Measurements from ENCODE around the gene SOCS7. TPM values are rescaled to one million over a fixed set of nuclear protein-coding genes. Genes with fewer than 3 reads are reported as not detected.

The SOCS7 gene
- polyA plus RNA-seq, 10 donors: 12.2 to 19.1 (median 15.3) TPM

DNA sequence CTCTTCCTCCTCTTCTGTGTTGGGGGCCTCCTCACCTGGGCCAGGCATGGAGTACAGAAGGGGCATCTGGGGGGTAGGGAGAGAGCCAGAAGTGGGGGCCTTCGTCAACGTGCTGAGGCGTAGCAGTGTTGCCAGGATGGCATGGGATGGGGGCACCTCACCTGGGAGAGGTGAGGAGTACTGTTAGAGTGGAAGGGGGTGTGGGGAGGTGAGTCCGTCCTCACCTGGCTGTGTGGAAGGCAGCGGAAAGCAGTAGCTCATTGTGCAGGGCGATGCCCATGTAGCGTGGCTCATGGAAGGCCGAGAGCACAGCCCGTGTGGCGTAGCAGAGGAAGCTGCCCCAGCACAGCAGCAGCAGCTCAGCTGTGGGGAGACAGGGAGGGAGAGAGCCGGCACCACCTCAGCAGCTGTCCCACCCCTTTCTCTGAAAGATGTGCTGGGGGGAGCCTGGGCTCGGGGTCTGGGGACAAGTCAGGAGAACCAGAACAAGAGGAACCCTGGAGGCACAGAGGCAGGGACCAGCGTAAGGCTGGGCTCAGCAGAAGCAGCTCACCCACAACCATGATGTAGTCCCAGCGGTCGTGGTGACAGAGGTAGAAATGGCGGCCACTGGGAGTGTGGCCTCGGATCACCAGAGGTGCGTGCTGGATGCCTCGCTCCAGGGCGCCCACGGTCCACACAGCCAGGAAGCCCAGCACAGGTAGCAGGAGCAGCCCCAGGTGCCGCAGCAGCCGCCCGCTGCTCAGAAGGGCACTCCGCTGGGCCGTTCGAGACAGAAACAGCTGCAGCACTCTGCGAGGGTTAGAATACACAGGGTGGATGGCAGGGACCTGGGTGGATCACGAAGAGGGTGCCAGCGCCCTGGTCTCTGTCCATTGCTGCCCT is 16.9 kb upstream of the SOCS7 start:
- DNase-seq: no peak

DNA sequence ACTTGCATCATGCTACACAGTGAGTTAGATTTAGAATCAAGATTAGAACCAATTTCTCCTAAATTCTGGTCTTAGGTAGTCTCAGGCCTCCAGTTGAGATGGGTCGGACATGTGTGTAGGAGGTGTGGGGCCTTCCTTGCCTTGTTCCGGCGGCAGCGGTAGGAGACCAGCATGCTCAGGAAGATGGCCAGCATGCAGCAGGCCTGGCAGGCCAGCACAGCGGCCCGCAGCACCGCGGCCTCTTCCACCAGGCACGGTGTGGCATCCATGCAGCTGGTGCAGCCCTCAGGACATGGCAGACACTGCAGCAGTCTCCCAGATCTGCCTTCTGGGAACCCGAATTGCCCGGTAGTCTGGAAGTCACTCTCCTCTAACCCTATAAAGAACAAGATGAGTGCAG is 14.8 kb upstream of the SOCS7 start:
- DNase-seq: no peak

DNA sequence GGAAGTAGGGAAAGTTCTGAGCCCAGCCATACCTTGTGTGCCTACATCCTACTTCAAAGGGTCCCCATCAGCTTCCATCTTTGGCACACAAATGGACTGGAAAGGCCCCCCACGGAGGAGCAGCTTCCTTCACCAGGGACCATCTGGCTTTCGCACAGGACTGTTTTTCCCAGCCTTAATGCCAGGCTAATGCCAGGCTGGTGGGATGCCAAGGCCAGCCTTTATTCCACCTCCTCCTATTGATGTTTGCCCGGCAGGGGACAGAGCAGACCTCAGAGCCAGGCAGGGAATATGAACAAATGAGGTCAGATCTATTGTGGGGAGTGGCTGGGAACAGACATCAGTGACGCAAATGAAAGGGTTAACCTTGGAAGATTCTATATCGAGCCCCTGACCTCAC is 13.6 kb upstream of the SOCS7 start:
- DNase-seq: no peak

DNA sequence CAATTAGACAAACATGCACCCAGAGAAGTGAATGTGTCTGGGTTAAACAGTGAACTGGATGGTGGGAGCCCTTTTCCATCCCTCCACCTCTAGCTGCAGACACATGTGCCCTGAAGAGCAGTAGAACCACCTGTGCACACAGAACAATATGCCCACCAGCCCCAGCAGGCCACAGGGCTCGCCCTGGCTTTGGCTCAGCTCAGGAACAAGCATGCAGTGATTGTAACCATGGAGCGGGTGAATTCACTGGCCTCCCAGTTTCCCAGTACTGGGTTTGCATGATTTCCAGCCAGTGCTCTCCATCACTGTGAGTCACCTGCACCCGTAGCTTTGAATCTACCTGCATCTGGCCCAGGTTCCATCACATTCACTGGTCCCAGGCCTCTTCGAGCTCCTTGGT is 13.1 kb upstream of the SOCS7 start:
- DNase-seq: no peak

DNA sequence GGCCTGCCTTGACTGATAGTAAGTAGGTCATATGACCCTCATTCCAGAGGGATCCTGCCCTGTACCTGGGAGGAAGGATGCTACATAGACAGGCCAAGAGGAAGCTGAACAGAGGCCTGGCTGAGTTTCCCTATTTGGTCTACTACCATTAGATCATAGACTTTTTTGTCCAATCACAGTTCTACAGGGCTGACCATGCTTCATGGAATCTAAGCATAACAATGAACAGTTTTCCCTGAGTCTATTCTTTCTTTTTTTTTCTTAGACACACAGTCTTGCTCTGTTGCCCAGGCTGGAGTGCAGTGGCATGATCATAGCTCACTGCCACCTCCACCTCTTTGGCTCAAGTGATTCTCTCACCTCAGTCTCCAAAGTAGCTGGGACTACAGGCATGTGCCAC is 11.8 kb upstream of the SOCS7 start:
- DNase-seq: no peak

DNA sequence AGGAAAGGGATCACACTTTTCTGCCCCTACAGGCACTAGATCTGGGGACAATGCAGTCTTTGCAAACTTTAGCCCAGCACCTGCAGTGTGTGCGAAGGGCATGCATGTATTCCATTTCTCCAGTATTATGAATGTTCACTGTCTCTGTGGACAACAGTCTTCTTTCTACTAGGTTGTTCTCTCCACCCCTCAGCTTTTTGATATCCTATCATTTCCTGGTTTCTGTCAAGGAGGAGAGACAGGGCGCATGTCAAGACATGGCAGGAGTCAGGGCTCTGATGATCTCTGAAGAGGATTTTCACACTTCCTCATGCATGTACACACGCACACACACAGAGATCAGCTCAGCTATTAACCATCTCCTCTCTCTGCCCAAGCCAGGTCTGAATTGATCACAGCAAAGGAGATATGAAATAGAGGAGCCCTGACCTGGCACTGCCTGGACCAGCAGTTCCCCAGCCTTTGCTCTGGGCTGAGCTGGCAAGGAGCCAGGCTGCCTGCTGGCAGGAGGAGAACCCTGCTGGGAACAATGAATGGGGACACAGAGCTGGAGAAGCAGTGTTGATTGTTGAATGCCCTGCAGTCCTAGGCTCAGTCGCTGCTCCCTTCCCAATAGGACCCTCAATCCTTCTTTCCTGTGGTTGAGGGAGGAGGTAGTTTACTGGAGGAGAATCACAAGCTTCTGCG is 10.5 kb upstream of the SOCS7 start:
- DNase-seq: peak in 1 of 3 donors; percentile 25

DNA sequence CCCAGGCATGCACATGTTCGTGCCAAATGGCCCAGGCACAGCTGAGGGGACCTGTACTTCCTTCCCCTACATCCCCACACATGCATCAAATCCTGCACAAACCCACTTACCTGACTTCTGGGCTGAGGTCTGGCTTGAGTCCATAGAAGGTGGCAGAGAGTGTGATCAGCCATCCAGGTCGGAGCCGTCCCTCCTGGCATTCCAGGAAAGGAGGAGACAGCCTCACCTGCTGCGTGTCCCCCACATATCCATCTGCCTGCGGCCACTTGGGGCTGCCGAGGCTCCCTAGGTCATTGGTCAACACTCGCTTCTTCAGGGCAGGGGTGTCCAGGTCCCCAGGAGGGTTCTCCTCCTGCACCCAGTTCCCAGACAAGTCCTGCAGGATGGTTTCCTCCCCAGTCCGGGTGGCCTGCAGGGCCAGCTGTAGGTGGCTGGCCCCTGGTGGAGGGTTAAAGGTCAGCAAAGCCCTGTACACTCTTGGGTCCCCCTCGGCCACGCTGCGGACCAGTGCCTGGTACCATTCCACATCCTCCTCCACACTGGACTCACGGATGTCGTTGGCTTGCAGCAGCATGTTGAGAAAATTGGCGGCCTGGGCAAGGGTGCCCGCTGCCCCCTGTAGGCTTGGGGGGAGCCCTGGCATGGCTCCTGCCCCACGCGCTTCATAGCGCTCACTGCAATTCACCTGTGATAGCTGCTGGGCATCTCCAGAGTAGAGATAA is 8.6 kb upstream of the SOCS7 start:
- no peak for DNase-seq

DNA sequence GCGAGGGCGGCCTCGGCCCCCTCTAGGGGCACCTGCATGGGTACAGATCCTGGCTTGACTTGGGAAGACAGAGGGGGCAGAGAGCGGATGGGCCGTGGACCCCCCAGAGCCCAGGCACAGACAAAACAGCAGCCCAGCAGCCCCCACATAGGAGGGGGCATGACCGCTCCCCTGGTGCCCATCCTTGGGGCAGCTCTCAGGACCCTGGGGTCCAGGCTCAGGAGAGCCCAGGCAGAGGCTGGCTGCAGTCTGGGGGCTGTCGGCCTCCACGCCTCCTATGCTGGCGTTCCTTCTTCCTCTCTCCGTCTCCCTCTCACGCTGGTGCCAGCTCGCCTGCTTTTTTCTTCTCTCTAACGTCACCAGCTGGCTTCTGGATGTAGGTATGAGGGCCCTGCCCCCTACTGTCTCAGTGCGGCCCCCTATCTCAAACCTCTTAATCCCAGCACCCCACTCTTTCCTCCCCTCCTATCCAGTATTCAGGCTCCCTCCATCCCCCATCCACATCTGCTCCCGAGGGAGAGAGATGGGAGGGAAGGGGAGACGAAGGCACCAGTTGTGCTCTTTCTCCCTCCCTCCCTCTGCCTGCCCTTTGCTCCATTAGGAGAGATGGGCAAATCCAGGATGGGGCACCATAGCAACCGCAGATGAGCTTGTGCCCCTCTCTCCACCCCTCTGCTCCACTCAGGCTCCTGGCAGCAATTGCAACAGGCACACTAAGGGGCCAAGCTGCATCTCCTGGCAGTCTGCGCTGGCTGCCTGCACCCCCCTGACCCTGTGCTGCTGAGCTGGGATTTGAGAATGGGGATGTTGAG is 7.8 kb upstream of the SOCS7 start, which contains the start of gene GPR179:
Gene GPR179, minus strand, starts transcription at position 349 of the 812 bp plus-strand sequence. Its CDS starts 167 bp downstream, at position 182.
- DNase-seq: no peak

DNA sequence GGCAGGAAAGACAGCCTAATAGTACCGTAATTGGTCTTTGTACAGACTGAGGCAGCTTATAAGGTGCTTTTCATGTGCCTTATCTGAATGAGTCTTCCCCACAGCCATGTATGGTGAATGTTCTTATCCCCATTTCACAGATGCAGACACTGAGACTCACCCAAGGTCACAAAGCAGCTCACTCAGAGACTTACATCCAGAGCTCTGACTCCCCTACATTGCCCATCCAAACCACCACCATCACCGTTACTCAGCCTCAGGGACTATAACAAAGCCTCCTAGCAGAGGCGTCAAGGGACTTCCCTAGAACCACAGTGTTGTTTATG is 7.3 kb upstream of the SOCS7 start:
- DNase-seq: no peak

DNA sequence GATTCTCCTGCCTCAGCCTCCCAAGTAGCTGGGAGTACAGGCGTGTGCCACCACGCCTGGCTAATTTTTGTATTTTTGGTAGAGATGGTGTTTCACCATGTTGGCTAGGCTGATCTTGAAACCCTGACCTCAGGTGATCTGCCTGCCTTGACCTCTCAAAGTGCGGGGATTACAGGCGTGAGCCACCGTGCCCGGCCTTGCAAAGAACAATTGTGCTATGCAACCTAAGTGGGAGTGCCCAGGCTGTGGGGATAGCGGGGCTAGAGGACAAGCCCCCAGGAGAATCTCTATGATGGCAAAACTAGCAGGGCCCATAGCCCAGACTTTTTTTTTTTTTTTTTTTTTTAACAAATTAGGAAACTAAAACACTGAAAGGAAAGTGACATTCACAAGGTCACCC is 5.9 kb upstream of the SOCS7 start:
- no peak for DNase-seq

DNA sequence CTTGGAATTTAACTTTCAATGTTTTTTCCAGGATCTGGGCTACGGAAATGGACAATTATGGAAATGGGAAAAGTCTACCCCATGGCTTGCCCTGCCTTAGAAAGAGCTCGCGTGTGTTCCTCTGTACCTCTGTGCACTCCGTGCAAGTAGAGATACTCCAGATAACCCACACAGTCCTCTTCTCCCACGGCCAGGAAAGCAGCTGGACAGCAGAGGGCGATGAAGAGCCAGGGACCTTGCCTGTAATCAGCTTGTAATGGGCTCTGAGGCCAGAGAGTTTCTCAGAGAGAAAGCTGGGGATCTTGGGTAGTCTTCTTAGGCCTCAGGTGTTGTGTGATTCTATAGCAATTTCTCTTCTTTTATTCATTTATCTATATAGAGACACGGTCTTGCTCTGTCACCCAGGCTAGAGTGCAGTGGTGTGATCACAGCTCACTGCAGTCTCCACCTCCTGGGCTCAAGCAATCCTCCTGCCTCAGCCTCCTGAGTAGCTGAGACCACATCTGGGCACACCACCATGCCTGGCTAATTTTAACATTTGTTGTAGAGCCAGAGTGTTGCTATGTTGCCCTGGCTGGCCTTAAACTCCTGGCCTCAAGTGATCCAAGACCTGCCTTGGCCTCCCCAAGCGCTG is 2.4 kb upstream of the SOCS7 start:
- peak; percentile 76 to 92 (median 88) for DNase-seq

DNA sequence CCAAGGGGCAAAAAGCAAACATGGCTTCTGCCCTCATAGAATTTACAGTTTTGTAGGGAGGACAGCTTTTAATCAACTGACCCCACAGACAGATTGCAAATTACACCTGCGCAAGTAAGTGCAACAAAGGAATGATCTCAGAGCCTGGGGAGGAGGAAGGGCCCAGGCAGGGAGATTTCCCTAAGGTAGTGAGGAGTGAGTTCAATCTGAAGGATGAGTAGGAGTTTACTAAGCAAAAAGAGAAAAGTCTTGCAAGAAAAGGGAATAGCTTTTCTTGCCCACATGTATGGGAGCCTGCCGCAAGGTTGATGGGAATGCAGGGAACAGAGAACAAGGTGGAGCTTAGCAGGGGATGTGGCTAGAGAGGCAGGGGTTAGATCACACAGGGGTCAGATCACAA is 1.6 kb upstream of the SOCS7 start:
- DNase-seq: no peak

DNA sequence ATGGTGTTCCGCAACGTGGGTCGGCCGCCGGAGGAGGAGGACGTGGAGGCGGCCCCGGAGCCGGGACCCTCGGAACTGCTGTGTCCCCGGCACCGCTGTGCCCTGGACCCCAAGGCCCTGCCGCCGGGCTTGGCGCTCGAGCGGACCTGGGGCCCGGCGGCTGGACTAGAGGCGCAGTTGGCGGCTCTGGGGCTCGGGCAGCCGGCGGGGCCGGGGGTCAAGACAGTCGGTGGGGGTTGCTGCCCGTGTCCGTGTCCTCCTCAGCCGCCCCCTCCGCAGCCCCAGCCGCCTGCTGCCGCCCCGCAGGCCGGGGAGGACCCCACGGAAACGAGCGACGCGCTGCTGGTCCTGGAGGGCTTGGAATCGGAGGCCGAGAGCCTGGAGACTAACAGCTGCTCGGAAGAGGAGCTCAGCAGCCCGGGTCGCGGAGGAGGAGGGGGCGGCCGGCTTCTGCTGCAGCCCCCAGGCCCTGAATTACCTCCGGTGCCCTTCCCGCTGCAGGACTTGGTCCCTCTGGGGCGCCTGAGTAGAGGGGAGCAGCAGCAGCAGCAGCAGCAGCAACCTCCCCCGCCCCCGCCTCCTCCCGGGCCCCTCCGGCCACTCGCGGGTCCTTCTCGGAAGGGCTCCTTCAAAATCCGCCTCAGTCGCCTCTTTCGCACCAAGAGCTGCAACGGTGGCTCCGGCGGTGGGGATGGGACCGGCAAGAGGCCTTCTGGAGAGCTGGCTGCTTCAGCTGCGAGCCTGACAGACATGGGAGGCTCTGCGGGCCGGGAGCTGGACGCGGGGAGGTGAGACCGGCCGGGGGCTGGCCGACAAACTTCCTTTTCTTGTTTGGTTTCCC is 821 bp downstream of the SOCS7 start:
- peak in 2 of 3 donors; percentile 22 to 70 for DNase-seq

DNA sequence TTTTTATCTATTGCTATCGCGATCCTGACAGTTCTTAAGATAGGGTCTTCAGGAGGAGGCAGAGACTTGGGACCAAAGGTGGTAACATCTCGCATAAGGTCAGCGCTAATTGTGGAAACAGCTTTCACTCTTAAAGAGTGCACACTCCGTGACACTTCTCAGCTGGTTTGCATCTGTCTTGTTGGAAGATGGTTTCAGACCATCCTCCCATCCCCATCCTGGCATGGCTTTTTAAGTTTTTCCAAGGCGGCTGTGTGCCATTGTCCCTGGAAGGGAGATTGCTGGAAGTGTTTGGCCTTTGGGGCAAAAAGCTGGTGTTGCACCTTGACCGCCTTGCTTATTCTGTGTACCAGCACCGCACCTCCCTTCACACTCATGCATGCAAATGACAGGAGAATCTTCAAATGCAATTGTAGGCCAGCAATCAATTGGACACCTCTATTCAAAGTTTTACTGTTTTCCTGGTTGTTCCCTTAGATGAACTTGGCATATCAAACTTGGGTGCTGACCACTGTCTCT is 1.5 kb downstream of the SOCS7 start:
- peak in 2 of 3 donors; percentile 13 to 17 for DNase-seq

DNA sequence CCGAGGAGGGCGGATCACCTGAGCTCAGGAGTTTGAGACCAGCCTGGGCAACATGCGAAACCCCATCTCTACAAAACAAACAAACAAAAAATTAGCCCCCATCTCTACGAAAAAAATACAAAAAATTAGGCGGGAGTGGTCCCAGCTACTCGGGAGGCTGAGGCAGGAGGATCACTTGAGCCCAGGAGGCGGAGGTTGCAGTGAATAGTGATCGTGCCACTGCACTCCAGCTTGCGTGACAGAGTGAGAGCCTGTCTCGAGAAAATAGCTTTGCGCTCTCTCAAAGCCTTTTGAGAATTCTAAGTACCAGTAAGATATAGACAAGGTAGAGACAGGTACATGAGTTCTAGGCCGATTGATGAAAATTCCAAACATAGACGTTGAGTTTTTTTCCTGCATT is 2.0 kb downstream of the SOCS7 start:
- DNase-seq: no peak

DNA sequence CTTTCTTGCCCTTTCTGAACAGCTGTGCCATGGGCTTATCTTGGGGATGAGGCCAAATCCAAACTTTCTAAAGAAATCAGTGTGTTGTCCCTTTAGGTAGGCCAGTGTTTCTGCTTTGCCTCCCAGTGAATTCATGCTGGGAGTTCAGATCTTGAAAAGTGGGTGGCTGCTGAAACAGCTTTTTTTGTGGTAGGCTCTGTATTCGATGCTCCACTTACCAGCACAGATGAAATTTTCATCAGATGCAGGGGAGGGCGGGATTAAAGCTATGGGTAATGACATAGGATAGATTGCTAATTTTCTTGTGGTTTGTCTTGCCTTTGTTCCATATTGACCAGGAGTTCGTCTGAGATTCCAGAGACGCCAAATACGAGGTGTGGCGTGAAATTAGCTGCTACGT is 2.8 kb downstream of the SOCS7 start:
- no peak for DNase-seq

DNA sequence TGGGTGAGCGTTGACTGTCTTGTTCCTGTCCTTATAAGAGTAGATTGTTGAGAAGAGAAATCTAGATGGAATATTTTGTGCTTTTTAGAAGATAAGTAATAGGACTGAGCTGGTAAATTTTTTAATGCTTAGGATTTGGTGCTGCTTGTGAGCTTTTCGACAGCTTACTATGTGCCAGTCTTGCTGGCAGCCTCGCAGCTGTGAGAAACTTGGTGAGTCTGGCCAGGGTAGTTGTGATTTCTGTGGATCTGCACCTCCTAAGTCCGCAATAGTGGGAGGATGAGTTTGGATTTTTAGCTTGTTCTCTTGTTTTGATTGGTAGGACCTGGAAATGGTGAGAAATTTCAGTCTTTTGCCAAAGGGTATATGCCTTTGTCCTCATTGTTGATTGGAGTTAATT is 3.6 kb downstream of the SOCS7 start:
- DNase-seq: no peak

DNA sequence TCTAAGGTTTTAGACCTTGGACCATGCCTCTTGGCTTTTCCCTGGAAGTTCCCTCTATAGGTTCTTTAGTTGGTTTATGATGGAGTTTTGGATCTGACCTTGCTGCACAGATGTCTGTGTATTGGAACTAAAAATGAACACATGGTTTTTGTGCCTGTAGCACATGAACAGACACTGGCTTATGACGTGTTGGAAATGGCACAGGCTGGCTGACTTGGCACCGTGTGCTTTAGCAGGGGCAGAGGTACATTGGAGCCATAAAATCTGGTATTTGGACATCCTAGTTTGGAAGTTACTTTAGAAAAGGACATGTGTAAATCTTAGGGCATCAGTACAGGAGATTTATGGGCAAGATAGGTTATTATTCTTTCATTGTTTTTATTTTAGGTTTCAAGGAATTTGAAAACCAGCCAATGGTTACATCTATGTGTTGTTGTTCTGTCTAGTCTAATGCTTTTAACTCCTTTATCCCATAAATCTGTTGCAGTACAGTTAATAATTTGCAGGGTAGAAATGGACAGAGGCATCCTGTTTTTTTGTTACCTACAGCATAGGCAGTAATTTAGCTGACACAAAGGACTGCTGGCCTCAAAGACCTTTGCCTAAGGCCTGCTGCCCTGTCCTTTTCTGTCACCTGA is 6.0 kb downstream of the SOCS7 start:
- peak in 2 of 3 donors; percentile 9 to 36 for DNase-seq
